GM19240 (cell line): ENCODE measurements around the gene NUP210.
"Not testable (repeated sequence)": the region's sequence is repeated elsewhere in the genome, so short reads cannot be mapped to it uniquely, and the experiment has no call there.

ENCODE experiments used
- DNase-seq: peaks from one replicate; pipeline ENCODE4 v3.0.0; 2011; ENCODE audit warnings: low spot score; ENCODE audit not compliant: insufficient read length

The NUP210 gene

GRCh38 chr3:13429631-13430291, 9.6 kb upstream of the NUP210 start:
- no peak for DNase-seq

- not testable (repeated sequence) for DNase-seq
Measured at GRCh38 chr3:13428678-13429077, 8.6 kb upstream of the NUP210 start.

- no peak for DNase-seq
Measured at GRCh38 chr3:13427662-13428603, 7.8 kb upstream of the NUP210 start.

DNA sequence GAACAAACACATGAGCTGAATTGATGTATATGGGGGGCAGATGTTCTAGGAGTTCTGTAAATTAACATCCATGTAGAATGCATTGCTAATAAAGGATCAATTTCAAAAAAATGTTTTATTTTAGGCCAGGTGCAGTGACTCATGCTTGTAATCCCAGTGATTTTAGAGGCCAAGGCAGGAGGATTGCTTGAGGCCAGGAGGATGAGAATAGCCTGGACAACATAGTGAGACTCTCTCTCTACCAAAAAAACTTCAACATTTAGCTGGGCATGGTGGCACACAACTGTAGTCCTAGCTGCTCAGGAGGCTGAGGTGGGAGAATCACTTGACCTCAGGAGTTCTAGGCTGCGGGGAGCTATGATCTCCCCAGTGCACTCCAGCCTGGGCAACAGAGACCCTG, 6.5 kb upstream of the NUP210 start:
- DNase-seq, result no peak

- DNase-seq, result no peak
Measured at GRCh38 chr3:13425689-13426088, 5.6 kb upstream of the NUP210 start.

DNA sequence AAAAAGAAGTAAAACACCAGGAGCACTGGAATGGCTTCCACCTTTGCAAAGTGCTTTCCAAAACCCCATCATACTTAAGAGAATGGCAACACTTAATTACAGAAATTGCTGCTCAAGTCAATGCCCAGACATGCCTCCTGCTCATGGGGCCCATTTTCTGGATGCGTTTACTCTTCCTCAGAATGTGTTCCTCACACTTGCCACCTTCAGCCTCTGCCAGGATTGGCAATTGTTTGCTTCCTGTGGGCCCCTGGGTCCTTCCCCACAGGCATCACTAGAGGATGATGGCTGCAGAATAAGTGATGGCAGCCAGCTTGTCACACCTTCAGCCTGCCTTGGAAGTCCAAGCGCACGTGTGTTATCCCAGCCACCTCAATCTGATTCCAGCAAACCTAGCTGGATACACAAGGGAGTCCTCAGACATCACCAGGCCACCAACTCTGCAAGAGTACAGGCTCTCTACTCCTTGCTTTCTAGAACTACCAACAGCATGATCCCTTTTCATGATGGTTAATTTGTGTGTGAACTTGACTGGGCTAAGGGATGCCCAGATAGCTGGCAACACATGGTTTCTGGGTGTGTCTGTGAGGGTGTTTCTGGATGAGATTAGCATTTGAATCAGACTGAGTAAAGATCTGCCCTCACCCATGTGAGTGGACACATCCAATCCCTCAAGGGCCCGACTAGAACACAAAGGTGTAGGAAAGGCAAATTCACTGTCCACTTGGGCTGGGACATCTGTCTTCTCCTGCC, 4.9 kb upstream of the NUP210 start:
- DNase-seq, result no peak

DNA sequence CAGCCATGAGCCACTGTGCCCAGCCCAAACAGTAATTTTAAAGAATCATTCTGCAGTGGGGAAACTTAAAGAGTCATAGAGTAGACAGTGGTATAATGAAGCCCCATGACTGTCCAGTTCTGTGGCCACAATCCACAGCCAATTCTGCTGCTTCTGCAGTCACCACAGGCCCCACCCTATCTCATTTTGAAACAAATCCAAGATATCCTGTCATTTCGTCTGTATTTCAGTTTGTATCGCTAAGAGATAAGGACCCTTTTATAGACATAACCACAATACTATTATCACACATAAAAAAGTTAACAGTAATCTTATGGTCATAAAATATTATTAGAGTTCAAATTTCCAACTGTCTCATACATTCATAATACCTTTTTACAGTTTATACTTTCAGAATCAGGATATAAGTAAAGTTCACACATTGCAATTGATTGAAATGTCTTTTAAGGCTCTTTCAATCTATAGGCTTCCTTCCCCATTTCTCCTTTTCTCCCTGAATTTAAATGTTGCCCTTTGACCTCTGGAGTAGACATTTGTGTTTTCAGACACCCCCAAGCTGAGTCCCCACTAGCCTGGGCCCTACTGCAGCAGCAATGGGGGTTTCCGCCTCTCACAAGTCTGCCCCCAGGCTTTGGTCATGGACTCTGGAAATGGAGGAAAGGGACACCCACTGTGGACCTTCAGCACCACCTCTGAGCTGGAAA, 4.2 kb upstream of the NUP210 start:
- no peak for DNase-seq

- DNase-seq, result no peak
Measured at GRCh38 chr3:13420831-13421765, 976 bp upstream of the NUP210 start.

GRCh38 chr3:13419505-13420044, 547 bp downstream of the NUP210 start:
- DNase-seq, result peak; percentile 31

- DNase-seq, result no peak
Measured at GRCh38 chr3:13417166-13417947, 2.8 kb downstream of the NUP210 start.

- DNase-seq, result no peak
Measured at GRCh38 chr3:13415997-13416793, 3.9 kb downstream of the NUP210 start.

- DNase-seq, result no peak
Measured at GRCh38 chr3:13415236-13415986, 4.7 kb downstream of the NUP210 start.

GRCh38 chr3:13414040-13414729, 5.9 kb downstream of the NUP210 start:
- peak; percentile 87 for DNase-seq

- DNase-seq, result no peak
Measured at GRCh38 chr3:13411186-13411860, 8.8 kb downstream of the NUP210 start.

DNA sequence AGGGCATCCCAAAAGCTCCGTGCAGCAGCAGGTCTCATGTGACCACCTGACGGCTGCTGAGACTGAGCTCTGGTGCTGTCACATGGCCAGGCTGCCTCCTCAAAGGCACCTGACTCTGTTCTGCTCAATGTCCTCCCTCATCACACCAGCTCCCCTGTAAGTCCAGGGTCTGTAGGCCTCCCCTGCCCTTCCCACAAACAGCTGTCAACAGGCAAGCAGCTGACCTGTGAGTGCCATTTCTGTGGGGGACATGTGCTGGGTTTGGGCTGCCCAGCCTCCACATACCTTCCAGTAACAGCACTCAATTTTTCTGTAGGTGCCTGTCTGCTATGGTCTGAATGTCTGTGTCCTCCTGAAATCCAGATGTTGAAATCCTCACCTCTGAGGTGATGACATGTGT, 11.2 kb downstream of the NUP210 start:
- no peak for DNase-seq

DNA sequence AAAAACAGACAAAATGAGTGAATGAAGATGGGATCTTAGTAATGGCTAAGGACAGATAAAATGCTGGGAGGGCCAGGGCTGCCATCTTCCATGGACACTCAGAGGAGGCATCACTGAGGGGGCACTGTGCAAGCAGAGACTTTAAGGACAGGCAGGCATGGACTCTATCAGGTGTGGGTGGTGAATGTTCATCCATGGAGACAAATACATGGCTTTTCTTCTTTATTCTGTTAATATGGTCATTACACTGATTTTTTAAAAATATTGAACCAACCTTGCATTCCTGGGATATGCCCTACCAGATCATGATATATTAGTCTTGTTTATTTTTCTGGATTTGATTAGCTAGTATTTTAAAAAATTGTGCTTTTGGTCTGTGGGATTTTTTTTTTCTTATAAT, 12.2 kb downstream of the NUP210 start:
- DNase-seq, result no peak
